Measurements from ENCODE around the gene BSN. TPM values are rescaled to one million over a fixed set of nuclear protein-coding genes. Genes with fewer than 3 reads are reported as not detected.

The BSN gene
- total RNA-seq, 2 experiments from 2014 or later, result 0.09 TPM

DNA sequence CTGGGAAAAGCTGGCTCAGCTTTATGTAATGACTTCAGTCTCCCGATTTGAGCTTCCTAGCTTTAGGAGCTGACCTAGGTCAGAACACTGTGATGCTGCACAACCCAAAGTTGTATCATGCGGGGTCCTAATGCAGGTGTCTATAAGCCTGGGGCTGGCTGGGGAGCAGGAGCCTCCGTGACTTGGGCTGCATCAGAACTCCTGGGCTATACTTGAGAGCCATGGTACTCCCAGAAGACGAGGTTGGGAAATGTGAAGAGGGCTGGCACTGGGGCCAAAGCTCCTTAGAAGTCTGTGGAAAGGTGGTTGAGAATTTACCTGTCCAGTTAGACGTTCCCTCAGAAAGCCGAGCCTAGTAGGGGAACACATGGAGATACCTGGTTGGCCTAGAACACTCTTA is 57.0 kb downstream of the BSN start:
- H3K36me3 Mint-ChIP-seq (ENCODE audit: low read depth), result no peaks in the 10 kb centered on the region
- ATAC-seq (no peak), DNase-seq (no peak)
- H3K27me3 Mint-ChIP-seq, result no peaks in the 10 kb centered on the region
- POLR2A ChIA-PET, result no interaction called here
- intact Hi-C loops (cut with micrococcal nuclease), result no loop called here
- TF ChIP-seq, protein P1, sequence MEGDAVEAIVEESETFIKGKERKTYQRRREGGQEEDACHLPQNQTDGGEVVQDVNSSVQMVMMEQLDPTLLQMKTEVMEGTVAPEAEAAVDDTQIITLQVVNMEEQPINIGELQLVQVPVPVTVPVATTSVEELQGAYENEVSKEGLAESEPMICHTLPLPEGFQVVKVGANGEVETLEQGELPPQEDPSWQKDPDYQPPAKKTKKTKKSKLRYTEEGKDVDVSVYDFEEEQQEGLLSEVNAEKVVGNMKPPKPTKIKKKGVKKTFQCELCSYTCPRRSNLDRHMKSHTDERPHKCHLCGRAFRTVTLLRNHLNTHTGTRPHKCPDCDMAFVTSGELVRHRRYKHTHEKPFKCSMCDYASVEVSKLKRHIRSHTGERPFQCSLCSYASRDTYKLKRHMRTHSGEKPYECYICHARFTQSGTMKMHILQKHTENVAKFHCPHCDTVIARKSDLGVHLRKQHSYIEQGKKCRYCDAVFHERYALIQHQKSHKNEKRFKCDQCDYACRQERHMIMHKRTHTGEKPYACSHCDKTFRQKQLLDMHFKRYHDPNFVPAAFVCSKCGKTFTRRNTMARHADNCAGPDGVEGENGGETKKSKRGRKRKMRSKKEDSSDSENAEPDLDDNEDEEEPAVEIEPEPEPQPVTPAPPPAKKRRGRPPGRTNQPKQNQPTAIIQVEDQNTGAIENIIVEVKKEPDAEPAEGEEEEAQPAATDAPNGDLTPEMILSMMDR (IDR thresholded peaks at IDR 0.05), result no peak
- H3K9me3 Mint-ChIP-seq, result peaks cover 7% of the 10 kb centered on the region
- no peaks in the 10 kb centered on the region for H3K4me1 Mint-ChIP-seq (ENCODE audit: low read depth)
- no peak overlapping the region for H3K27ac Mint-ChIP-seq
- CTCF ChIA-PET, result interaction anchor here (0.9 kb wide), 2 partner anchors 72 to 73 kb away, joined by 3 read pairs; no protein-coding TSS in a partner anchor
- no peak overlapping the region for H3K4me3 Mint-ChIP-seq

DNA sequence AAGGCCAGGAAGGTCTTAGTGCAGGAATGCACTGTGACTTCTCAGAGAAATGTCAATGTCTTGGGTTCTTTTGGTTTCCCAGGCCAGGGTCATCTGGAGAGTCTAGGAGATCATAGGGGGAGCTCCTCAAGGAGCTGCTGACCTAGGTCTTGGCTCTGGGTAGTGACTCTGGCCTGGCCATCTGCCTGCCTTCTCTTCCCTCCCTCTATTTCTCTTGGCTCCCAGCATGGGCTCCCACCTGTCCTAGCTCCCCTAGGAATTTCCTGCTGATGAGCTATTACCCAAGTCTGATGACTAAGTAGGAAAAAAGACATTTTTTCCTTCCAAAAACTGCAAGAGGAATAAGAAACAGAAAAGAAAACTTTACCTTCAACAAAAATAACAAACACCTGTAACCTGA is 57.4 kb downstream of the BSN start:
- Mint-ChIP-seq H3K27me3 (no peaks in the 10 kb centered on the region), H3K36me3 (ENCODE audit: low read depth) (no peaks in the 10 kb centered on the region), H3K4me3 (no peak overlapping the region), H3K4me1 (ENCODE audit: low read depth) (no peaks in the 10 kb centered on the region), H3K9me3 (peaks cover 7% of the 10 kb centered on the region), H3K27ac (no peak overlapping the region)
- TF ChIP-seq, protein P1 (IDR thresholded peaks at IDR 0.05), result no peak
- ChIA-PET POLR2A (no interaction called here), CTCF (interaction anchor here (0.9 kb wide), 2 partner anchors 72 to 73 kb away, joined by 3 read pairs; no protein-coding TSS in a partner anchor)
- intact Hi-C loops (cut with micrococcal nuclease), result no loop called here
- ATAC-seq, result no peak
- no peak for DNase-seq

DNA sequence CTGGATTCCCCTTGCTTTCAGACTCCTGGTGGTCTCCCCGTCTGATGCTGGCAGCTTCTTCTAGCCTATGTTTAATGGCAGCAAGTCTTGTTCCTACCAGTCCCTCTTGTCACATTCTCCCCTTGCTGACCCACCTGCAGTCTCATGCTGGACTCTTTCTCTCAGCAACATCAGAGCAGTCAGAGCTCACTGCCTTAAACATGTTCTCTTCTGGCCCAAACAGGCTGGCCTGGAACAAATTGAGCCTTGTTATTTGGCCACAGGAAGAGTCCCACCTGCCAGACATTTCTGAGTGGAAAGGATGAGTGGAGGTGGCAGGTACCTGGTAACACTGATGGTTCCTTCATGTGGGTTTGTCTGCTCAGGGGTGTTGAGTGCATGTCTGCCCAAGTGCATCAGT is 60.7 kb downstream of the BSN start:
- Mint-ChIP-seq H3K4me3 (no peak overlapping the region), H3K9me3 (peaks cover 7% of the 10 kb centered on the region), H3K27ac (no peak overlapping the region), H3K4me1 (ENCODE audit: low read depth) (no peaks in the 10 kb centered on the region), H3K36me3 (ENCODE audit: low read depth) (no peaks in the 10 kb centered on the region), H3K27me3 (no peaks in the 10 kb centered on the region)
- ChIA-PET POLR2A (no interaction called here), CTCF (interaction anchor here (1.8 kb wide), 1 partner anchor 75 kb away, joined by 6 read pairs; no protein-coding TSS in a partner anchor)
- intact Hi-C loops (cut with micrococcal nuclease), result no loop called here
- ATAC-seq, result no peak
- TF ChIP-seq, protein P1 (IDR thresholded peaks at IDR 0.05), result no peak
- no peak for DNase-seq

DNA sequence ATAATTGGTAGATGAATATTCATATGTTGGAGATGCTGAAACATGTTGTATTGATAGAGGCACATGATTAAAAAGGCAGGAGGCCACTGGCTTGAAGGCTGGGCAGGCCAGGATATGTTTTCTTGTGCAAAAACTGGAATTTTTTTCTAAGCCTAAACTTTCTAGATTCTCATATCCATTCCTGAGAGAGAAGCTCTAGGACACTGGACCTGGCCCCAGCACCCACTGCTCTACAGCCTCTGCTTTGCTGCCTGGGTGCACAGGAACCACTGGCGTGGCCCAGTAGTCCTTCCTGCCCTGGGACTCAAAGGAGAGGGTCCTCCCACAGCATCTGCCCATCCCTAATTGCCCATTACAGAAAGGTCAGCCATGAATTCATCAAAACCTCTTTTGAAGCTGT is 61.8 kb downstream of the BSN start:
- POLR2A ChIA-PET, result no interaction called here
- CTCF ChIA-PET, result interaction anchor here (1.8 kb wide), 1 partner anchor 76 kb away, joined by 6 read pairs; no protein-coding TSS in a partner anchor

GRCh38 chr3:49616491-49616941 is 62.2 kb downstream of the BSN start:
- peaks cover 7% of the 10 kb centered on the region for H3K9me3 Mint-ChIP-seq
- H3K27ac Mint-ChIP-seq, result no peak overlapping the region
- H3K4me3 Mint-ChIP-seq, result no peak overlapping the region
- no peaks in the 10 kb centered on the region for H3K36me3 Mint-ChIP-seq (ENCODE audit: low read depth)
- ATAC-seq, result no peak
- no peaks in the 10 kb centered on the region for H3K4me1 Mint-ChIP-seq (ENCODE audit: low read depth)
- intact Hi-C loops (cut with micrococcal nuclease), result no loop called here
- ChIA-PET POLR2A (no interaction called here), CTCF (interaction anchor here (1.8 kb wide), 1 partner anchor 77 kb away, joined by 6 read pairs; no protein-coding TSS in a partner anchor)
- no peak for DNase-seq
- no peaks in the 10 kb centered on the region for H3K27me3 Mint-ChIP-seq
- TF ChIP-seq, protein P1 (IDR thresholded peaks at IDR 0.05), result no peak

More for the DNA sequence above, 61.8 kb downstream of the BSN start:
- no peak for ATAC-seq
- Mint-ChIP-seq H3K36me3 (ENCODE audit: low read depth) (no peaks in the 10 kb centered on the region), H3K9me3 (peaks cover 7% of the 10 kb centered on the region), H3K4me3 (no peak overlapping the region), H3K4me1 (ENCODE audit: low read depth) (no peaks in the 10 kb centered on the region), H3K27me3 (no peaks in the 10 kb centered on the region), H3K27ac (no peak overlapping the region)
- intact Hi-C loops (cut with micrococcal nuclease), result no loop called here
- TF ChIP-seq, protein P1 (IDR thresholded peaks at IDR 0.05), result no peak
- no peak for DNase-seq

Measured in activated CD8-positive, alpha-beta T cell treated with anti-CD3 and anti-CD28 coated beads for 36 hours (primary cell).